ENCODE results near the gene SMYD3. TPM values are rescaled to one million over a fixed set of nuclear protein-coding genes. Genes with fewer than 3 reads are reported as not detected.

The SMYD3 gene
- total RNA-seq, 1 donor from 2014 or later: 35.4 TPM

DNA sequence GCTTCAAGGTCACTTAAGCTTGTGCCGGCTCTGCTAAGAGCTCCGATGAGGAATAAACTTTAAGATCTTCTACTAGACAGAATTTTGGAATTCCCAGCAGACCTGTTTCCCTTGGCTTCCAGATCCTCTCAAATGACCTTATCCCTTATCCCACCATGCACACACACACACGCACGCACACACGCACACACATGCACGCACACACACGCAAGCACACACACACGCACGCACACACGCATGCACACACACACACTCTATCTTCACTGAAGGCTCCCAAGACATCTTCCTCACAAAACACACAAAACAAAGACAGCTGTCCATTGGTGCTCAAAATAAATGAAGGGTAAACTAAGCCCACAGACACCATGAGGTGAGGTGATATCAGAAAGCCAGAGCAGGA is 692.4 kb downstream of the SMYD3 start:
- Mint-ChIP-seq H3K36me3 (ENCODE audit: low read depth, unreplicated experiment) (no peaks in the 10 kb centered on the region), H3K4me1 (ENCODE audit: unreplicated experiment) (peaks cover 4% of the 10 kb centered on the region), H3K27me3 (ENCODE audit: unreplicated experiment) (peaks cover 3% of the 10 kb centered on the region), H3K9me3 (ENCODE audit: unreplicated experiment) (no peaks in the 10 kb centered on the region), H3K4me3 (ENCODE audit: unreplicated experiment) (no peak overlapping the region), H3K27ac (ENCODE audit: unreplicated experiment) (no peak overlapping the region)
- TF ChIP-seq, protein P1, sequence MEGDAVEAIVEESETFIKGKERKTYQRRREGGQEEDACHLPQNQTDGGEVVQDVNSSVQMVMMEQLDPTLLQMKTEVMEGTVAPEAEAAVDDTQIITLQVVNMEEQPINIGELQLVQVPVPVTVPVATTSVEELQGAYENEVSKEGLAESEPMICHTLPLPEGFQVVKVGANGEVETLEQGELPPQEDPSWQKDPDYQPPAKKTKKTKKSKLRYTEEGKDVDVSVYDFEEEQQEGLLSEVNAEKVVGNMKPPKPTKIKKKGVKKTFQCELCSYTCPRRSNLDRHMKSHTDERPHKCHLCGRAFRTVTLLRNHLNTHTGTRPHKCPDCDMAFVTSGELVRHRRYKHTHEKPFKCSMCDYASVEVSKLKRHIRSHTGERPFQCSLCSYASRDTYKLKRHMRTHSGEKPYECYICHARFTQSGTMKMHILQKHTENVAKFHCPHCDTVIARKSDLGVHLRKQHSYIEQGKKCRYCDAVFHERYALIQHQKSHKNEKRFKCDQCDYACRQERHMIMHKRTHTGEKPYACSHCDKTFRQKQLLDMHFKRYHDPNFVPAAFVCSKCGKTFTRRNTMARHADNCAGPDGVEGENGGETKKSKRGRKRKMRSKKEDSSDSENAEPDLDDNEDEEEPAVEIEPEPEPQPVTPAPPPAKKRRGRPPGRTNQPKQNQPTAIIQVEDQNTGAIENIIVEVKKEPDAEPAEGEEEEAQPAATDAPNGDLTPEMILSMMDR (IDR thresholded peaks at IDR 0.05; ENCODE audit: unreplicated experiment): no peak
- DNase-seq (ENCODE audit: low spot score): no peak

DNA sequence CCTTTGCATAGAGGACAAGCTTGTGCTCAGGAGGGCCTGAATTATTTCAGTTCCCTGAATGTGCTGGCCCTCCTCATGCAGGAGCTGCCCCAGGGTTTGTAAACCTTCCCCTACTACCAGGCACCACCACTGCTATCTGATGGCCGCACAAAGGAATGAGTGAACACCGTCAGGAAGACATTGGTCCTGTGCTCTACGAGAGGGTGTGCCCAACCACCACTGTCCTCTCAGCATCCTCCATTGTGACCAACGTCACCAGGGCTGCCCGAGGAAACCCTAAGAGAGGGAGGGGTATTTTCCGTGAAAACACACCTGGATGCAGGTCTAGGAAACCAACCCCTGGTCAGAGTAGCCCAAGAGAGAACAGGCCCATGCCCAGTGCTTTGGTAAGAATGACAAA is 694.8 kb downstream of the SMYD3 start:
- H3K27me3 Mint-ChIP-seq (ENCODE audit: unreplicated experiment): peaks cover 3% of the 10 kb centered on the region
- no peak for DNase-seq (ENCODE audit: low spot score)
- no peaks in the 10 kb centered on the region for H3K9me3 Mint-ChIP-seq (ENCODE audit: unreplicated experiment)
- no peak overlapping the region for H3K4me3 Mint-ChIP-seq (ENCODE audit: unreplicated experiment)
- H3K36me3 Mint-ChIP-seq (ENCODE audit: low read depth, unreplicated experiment): no peaks in the 10 kb centered on the region
- H3K4me1 Mint-ChIP-seq (ENCODE audit: unreplicated experiment): peaks cover 14% of the 10 kb centered on the region
- H3K27ac Mint-ChIP-seq (ENCODE audit: unreplicated experiment): no peak overlapping the region
- TF ChIP-seq, protein P1 (IDR thresholded peaks at IDR 0.05; ENCODE audit: unreplicated experiment): no peak

DNA sequence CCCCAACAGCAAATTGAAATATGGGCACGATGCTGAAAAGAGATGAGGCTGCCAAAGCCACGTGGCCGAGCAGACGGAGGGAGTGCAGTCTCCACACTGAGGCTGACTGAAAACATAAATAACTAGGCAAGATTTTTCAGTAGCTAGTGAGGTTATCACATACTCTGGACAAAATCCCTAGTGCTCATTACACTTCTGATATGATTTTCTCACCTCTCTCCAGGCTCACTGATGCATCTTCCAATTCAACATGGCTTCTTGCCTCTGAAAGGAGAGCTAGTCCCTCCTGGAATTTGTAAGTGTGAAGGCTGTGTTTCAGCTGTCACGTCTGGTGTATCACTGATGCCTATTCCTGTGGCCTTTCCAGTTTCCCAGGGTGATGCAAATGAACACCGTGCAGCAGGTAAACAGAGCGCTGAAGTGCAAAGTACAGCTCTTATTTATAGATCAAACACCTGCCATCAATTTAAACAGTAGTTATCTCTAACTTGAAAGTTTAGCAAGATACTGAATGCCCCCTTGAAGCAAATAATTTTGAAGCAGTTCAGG is 696.2 kb downstream of the SMYD3 start:
- Mint-ChIP-seq H3K36me3 (ENCODE audit: low read depth, unreplicated experiment) (no peaks in the 10 kb centered on the region), H3K27me3 (ENCODE audit: unreplicated experiment) (peaks cover 3% of the 10 kb centered on the region), H3K27ac (ENCODE audit: unreplicated experiment) (no peak overlapping the region), H3K4me1 (ENCODE audit: unreplicated experiment) (peaks cover 14% of the 10 kb centered on the region), H3K9me3 (ENCODE audit: unreplicated experiment) (no peaks in the 10 kb centered on the region), H3K4me3 (ENCODE audit: unreplicated experiment) (no peak overlapping the region)
- TF ChIP-seq, protein P1 (IDR thresholded peaks at IDR 0.05; ENCODE audit: unreplicated experiment): no peak
- no peak for DNase-seq (ENCODE audit: low spot score)

DNA sequence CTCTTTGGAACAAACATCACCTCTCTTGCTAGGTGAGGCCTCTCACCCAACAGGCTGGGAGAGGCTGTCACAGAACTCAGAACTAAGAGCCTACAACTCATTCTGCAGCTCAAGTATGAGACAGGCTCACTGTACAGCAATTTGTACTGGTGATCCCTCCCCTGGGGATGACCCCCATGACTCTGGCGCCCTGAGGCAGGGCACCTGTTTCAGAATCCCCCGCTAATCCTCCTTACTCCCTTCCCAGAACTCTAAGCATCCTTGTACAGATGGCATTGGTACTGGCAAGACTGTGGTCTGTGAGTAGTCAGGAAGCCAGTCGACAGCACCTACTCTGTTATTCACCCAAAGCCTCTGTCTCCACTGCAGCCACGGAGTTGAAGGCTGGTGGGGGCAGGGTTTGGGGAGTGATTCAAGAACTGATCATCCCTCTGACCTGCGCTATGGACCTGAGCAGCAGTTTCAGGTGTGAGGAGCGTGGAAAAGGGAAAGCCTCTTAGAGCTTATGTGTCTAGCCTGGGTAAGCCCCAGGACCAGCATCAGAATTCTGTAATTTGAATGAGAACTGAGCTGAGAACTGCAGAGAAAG is 696.8 kb downstream of the SMYD3 start:
- no peaks in the 10 kb centered on the region for H3K36me3 Mint-ChIP-seq (ENCODE audit: low read depth, unreplicated experiment)
- H3K4me3 Mint-ChIP-seq (ENCODE audit: unreplicated experiment): no peak overlapping the region
- H3K4me1 Mint-ChIP-seq (ENCODE audit: unreplicated experiment): peaks cover 14% of the 10 kb centered on the region
- DNase-seq (ENCODE audit: low spot score): no peak
- TF ChIP-seq, protein P1 (IDR thresholded peaks at IDR 0.05; ENCODE audit: unreplicated experiment): no peak
- H3K27ac Mint-ChIP-seq (ENCODE audit: unreplicated experiment): no peak overlapping the region
- peaks cover 3% of the 10 kb centered on the region for H3K27me3 Mint-ChIP-seq (ENCODE audit: unreplicated experiment)
- no peaks in the 10 kb centered on the region for H3K9me3 Mint-ChIP-seq (ENCODE audit: unreplicated experiment)

DNA sequence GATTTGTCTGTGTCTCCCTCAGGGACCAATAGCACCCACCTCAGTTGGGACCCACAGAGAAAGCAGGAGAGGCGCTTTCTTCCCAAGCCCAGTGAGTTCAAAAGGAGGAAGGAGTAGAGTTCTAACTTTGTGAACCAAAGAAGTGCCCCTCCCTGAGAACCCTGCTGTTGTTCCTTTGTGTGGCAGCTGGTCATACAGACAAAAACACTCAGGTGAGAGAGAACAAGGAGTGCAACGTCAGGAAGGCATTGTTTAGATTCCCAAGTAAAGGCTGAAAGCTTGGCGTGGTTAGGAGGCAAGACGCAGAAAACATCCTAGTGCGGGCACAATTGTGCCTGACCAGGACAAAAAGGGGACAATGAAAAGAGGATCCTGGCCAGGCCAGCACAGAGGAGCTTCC is 697.7 kb downstream of the SMYD3 start:
- H3K9me3 Mint-ChIP-seq (ENCODE audit: unreplicated experiment): no peaks in the 10 kb centered on the region
- DNase-seq (ENCODE audit: low spot score): no peak
- TF ChIP-seq, protein P1 (IDR thresholded peaks at IDR 0.05; ENCODE audit: unreplicated experiment): no peak

More for the DNA sequence above, 697.7 kb downstream of the SMYD3 start:
- H3K4me1 Mint-ChIP-seq (ENCODE audit: unreplicated experiment): peaks cover 11% of the 10 kb centered on the region
- H3K27me3 Mint-ChIP-seq (ENCODE audit: unreplicated experiment): peaks cover 3% of the 10 kb centered on the region
- H3K36me3 Mint-ChIP-seq (ENCODE audit: low read depth, unreplicated experiment): no peaks in the 10 kb centered on the region
- no peak overlapping the region for H3K4me3 Mint-ChIP-seq (ENCODE audit: unreplicated experiment)
- H3K27ac Mint-ChIP-seq (ENCODE audit: unreplicated experiment): no peak overlapping the region

All from endothelial cell (in vitro differentiated cells).